Psoas muscle (tissue), 8 donors: ENCODE results near the gene NLRP6. TPM values are rescaled to one million over a fixed set of nuclear protein-coding genes. Genes with fewer than 3 reads are reported as not detected.
A peak's percentile ranks its signal among the peaks of the same experiment; 100 is the strongest.

Source experiments
- ATAC-seq, 4 donors: fragments of 200-7000 bp; cut with Tn5 transposase; one replicate each; pipeline ENCODE4 v1.9.1; 2020; ENCODE audit warnings: moderate library complexity in 3 of 4, mild to moderate bottlenecking in 2 of 4
- DNase-seq, 2 donors: peaks; one replicate each; pipeline ENCODE4 v3.0.0-alpha.2; 2020
- H3K27ac ChIP-seq: fragments of 200-600 bp; one replicate; pipeline ENCODE4 v1.8.0; 2022
- H3K27me3 ChIP-seq, 3 donors: fragments of 200-600 bp in 1 of 3; one replicate each; pipeline versions ENCODE4 v1.6.1 to v1.8.0; 2013 to 2022; ENCODE audit warnings: low read length in 2 of 3, mild to moderate bottlenecking in 2 of 3, moderate library complexity in 1 of 3; ENCODE audit not compliant: insufficient read depth in 3 of 3
- H3K36me3 ChIP-seq, 2 donors: fragments of 200-600 bp in 1 of 2; one replicate each; pipeline versions ENCODE4 v1.6.1 to v1.8.0; 2013 to 2022; ENCODE audit warnings: low read depth in 1 of 2, mild to moderate bottlenecking in 1 of 2, moderate library complexity in 1 of 2; ENCODE audit not compliant: insufficient read depth in 1 of 2
- H3K4me1 ChIP-seq: fragments of 200-600 bp; one replicate; pipeline ENCODE4 v1.8.0; 2022
- H3K4me3 ChIP-seq: fragments of 200-600 bp; one replicate; pipeline ENCODE4 v1.8.0; 2022; ENCODE audit warnings: mild to moderate bottlenecking
- H3K9me3 ChIP-seq: fragments of 200-600 bp; one replicate; pipeline ENCODE4 v1.8.0; 2022
- WGBS, 3 donors: extraction: QIAGEN DNeasy Blood & Tissue Kit; methylation state at CpG; one replicate each; pipeline versions ENCODE4 v1.1.6 to v1.1.7; 2013; 5-methylcytosine and 5-hydroxymethylcytosine counted together
- intact Hi-C, 2 donors: fragments of 100-400 bp; cut with DNase I; formaldehyde crosslinking; loops; one replicate each; pipeline versions ENCODE4 v1.11.0 to v1.14.2; 2022
- polyA plus RNA-seq, 3 donors: library from polyadenylated mRNA; stranded (reverse); fragments of 200-250 nt; gene quantifications; one replicate each; pipeline ENCODE4 v1.2.3, GENCODE V29; 2013
- total RNA-seq, 4 donors: library from RNA; stranded (reverse); fragmentation: NEBNext Ultra II Directional in 2 of 4; extraction: Animal tissue kit (Norgen Biotek cat#: 25700) in 2 of 4; gene quantifications; one replicate each; pipeline versions ENCODE4 v1.2.1 to v1.2.4, GENCODE V29; 2021 to 2023
- TF ChIP-seq, protein P1 (sequence below): fragments of 200-600 bp; IDR thresholded peaks from one replicate; pipeline ENCODE4 v1.8.0; 2022; ENCODE audit warnings: antibody characterized with exemption
- donor health status: healthy with polysubstance abuse.
- donor health status: DM: no; HTN: no; CAD: no; lungs with moderate emphysema.
- donor health status: Bipolar disorder and iron deficiency.
- donor health status: healthy.
- donor health status: DM: yes; HTN: yes; CAD: no.
- donor health status: DM: no; HTN: no; CAD: no.
- donor health status: DM: no; HTN: no; CAD: no.
- donor health status: DM: yes; HTN: yes; CAD: no.

The NLRP6 gene
- total and polyA plus RNA-seq, 7 donors: 0.03 to 0.17 (median 0.07) TPM; not detected in 3

GRCh38 chr11:282630-283360, 4.6 kb downstream of the NLRP6 start:
- Histone ChIP-seq H3K9me3 (no peaks in the 10 kb centered on the region), H3K4me1 (no peaks in the 10 kb centered on the region), H3K36me3 (no peaks in the 10 kb centered on the region), H3K27me3 (peaks cover 0 to 74% (median 50%) of the 10 kb centered on the region in 3 donors), H3K4me3 (no peak overlapping the region), H3K27ac (no peak overlapping the region)
- intact Hi-C loops: no loop called here
- TF ChIP-seq, protein P1, sequence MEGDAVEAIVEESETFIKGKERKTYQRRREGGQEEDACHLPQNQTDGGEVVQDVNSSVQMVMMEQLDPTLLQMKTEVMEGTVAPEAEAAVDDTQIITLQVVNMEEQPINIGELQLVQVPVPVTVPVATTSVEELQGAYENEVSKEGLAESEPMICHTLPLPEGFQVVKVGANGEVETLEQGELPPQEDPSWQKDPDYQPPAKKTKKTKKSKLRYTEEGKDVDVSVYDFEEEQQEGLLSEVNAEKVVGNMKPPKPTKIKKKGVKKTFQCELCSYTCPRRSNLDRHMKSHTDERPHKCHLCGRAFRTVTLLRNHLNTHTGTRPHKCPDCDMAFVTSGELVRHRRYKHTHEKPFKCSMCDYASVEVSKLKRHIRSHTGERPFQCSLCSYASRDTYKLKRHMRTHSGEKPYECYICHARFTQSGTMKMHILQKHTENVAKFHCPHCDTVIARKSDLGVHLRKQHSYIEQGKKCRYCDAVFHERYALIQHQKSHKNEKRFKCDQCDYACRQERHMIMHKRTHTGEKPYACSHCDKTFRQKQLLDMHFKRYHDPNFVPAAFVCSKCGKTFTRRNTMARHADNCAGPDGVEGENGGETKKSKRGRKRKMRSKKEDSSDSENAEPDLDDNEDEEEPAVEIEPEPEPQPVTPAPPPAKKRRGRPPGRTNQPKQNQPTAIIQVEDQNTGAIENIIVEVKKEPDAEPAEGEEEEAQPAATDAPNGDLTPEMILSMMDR: no peak
- DNase-seq: peak in 1 of 2 donors; percentile 22
- no peak for ATAC-seq
- WGBS, 3 donors: 42 to 48% (median 46%) methylated on average over 10 to 13 of the region's 13 CpGs

DNA sequence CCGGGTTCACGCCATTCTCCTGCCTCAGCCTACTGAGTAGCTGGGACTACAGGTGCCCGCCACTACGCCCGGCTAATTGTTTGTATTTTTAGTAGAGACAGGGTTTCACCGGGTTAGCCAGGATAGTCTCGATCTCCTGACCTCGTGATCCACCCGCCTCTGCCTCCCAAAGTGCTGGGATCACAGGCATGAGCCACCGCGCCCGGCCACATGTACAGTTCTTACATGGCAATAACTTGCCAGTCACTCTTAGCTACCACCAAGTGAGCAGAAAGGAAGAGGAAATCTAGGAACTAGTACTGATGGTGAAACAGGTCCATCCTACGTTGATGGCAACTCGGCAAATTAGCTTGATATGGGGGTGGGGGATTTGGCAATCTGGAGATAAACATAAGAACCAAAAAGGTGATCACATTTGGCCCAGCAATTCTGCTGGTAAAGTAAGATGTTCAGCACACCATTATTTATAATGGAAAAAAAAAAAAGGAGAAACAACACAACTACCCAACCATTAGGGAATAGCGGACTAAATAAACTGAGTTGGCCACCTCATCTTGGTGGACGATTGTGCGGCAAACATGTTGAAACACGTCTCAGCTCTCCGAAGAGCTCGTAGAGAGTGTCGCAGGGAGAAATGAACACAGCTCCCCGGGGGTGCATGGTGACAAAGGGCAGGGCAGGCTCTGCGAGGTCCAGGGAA, 5.3 kb downstream of the NLRP6 start:
- Histone ChIP-seq H3K4me3 (no peak overlapping the region), H3K27me3 (peaks cover 0 to 74% (median 49%) of the 10 kb centered on the region in 3 donors), H3K4me1 (no peaks in the 10 kb centered on the region), H3K36me3 (no peaks in the 10 kb centered on the region), H3K27ac (no peak overlapping the region), H3K9me3 (no peaks in the 10 kb centered on the region)
- intact Hi-C loops: no loop called here
- WGBS, 3 donors: 78 to 83% (median 81%) methylated on average over 21 to 23 of the region's 23 CpGs
- ATAC-seq (no peak), DNase-seq (peak in 1 of 2 donors; percentile 8)
- TF ChIP-seq, protein P1: no peak

DNA sequence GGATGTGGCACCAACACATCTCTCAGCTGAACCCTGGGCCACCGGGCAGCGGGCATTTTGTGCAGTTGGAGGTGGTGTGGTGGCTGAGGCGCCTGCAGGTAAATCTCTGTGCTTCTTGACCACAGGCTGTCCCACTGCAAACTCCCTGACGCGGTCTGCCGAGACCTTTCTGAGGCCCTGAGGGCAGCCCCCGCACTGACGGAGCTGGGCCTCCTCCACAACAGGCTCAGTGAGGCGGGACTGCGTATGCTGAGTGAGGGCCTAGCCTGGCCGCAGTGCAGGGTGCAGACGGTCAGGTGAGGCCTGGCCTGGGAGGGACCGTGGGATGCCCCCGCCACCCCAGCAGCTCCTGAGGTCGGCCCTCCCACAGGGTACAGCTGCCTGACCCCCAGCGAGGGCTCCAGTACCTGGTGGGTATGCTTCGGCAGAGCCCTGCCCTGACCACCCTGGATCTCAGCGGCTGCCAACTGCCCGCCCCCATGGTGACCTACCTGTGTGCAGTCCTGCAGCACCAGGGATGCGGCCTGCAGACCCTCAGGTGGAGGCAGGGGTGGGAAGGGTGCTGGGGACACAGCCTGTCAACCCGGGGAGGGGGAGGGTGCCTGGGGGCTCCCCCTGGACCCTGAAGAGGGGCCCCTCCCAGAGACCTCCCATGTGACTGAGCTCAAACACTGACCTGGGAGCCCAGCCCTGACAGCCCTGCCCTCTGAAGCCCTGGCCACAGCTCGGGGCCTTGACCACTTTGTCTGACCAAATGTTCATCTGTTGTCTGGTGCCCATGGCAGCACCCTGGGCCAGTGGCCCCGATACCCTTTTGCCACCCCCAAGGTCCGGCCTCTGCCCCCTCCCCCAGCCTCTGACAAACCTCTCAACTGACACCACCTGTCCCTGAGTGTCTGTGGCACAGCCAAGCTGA, 6.2 kb downstream of the NLRP6 start:
- ATAC-seq (no peak), DNase-seq (peak in 1 of 2 donors; percentile 47)
- no peaks in the 10 kb centered on the region for H3K36me3 ChIP-seq
- H3K27me3 ChIP-seq: peaks cover 0 to 69% (median 43%) of the 10 kb centered on the region in 3 donors
- TF ChIP-seq, protein P1: no peak
- H3K27ac ChIP-seq: no peak overlapping the region
- intact Hi-C loops: no loop called here
- no peaks in the 10 kb centered on the region for H3K4me1 ChIP-seq
- no peak overlapping the region for H3K4me3 ChIP-seq
- H3K9me3 ChIP-seq: no peaks in the 10 kb centered on the region
- WGBS, 3 donors: 81 to 83% (median 81%) methylated on average over 23 to 24 of the region's 24 CpGs

GRCh38 chr11:285021-285893, 7.0 kb downstream of the NLRP6 start:
- H3K4me3 ChIP-seq: no peak overlapping the region
- peaks cover 0 to 69% (median 40%) of the 10 kb centered on the region in 3 donors for H3K27me3 ChIP-seq
- H3K36me3 ChIP-seq: no peaks in the 10 kb centered on the region
- no peaks in the 10 kb centered on the region for H3K9me3 ChIP-seq
- intact Hi-C loops: no loop called here
- peak in 1 of 2 donors; percentile 32 for DNase-seq
- TF ChIP-seq, protein P1: no peak
- no peaks in the 10 kb centered on the region for H3K4me1 ChIP-seq
- no peak for ATAC-seq
- WGBS, 3 donors: 71 to 75% (median 71%) methylated on average over 28 to 29 of the region's 29 CpGs
- H3K27ac ChIP-seq: no peak overlapping the region
